Umbilical cord (tissue), 2 donors: ENCODE data around the gene RBM34. TPM values are rescaled to one million over a fixed set of nuclear protein-coding genes. Genes with fewer than 3 reads are reported as not detected.
"Not testable (repeated sequence)": the region's sequence is repeated elsewhere in the genome, so short reads cannot be mapped to it uniquely, and the experiment has no call there.

Source experiments
- DNase-seq: peaks from one replicate; pipeline ENCODE4 v3.0.0-alpha.2; 2015; ENCODE audit warnings: low spot score
- total RNA-seq: library from RNA; depleted of rRNA; stranded (reverse); fragments of >200 nt; gene quantifications from one replicate; pipeline ENCODE4 v1.2.3, GENCODE V29; 2014; ENCODE audit warnings: low replicate concordance; ENCODE audit not compliant: insufficient read depth

Gene RBM34
- total RNA-seq, 1 donor from 2014 or later: 36.6 TPM

DNA sequence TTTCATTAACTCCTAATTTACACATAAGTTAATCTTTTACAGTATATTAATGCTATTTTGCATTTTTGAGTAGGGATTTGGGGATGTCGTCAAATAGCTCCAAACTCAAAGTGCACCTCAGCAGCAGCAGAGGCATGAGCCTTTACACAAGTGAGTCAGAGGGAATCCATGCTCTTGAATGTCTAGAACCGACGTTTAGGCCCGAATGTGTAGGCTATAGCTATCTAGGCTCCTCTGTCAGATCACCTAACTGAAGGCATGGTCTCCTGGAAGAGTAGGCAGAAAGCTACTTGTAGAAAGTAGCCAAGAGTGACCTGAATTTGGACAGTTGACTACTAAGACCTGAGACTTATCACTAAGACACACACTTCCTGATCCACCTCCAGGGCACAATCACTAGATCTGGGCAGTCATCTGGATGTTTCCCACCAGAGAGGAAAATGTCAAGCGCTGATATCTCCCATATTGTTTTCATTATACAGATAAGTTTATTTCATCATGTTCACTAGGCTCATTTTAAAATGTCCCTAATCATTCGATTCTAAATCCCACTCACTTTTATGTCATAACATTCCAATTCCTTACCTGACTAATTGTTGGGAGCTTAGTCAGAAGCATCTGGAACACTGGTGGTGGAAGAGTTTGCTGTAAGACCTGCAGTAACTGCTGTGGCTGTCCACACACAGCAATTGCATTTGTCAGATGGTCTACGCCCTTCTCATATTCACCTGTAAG, 47.7 kb downstream of the RBM34 start:
- DNase-seq: no peak

DNA sequence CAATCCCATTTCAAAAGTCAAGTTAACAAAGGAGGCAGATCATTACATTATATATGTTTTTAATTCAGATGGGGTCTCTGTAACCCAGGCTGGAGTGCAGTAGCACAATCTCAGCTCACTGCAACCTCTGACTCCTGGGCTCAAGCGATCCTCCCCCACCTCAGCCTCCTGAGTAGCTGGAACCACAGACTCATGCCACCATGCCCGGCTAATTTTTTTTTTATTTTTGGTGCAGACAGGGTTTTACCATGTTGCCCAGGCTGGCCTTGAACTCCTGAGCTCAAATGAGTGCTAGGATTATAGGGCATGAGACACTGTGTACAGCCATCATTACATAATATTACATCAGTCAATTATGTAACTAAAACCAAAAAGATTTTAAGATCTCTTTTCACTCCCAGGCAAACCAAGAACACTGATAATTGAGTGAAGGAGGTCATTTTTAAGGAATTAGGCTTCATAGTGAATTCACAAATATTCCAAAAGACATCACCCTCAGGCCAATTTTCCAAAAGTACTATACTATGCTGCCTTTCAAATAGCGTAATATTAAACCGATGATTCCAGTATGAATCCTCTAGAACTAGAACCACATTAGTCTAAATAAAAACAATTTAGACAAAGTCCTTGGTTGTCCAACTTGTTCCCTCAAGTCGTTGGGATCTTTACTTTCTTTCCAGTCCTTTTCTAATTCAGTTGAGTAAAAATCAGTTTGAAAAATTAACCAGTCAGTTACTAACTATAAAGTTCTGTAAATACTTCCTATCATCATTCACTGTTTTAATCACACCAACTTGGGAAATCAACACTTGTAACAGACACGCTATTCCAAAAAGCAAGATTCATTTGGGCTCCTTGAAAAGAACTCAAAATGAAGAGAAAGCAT, 48.5 kb downstream of the RBM34 start:
- DNase-seq: no peak

DNA sequence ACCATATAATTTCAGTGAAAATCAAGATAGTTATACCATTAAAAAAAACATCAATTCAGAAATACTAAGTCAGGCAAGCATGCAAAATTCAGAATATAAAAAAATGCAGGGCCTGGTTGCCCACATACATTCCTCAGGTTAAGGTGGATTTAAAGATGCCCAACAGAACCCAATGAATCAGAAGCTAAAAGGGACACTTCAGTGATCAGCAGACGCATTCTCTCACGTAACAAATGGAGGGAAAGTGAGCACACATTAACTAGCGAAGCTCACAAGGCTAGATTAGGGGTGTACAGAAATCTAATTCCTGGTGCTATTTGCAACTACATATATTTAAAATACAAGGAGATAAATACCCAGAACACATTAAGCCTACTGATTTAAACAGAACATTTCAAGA, 49.9 kb downstream of the RBM34 start:
- DNase-seq: no peak

DNA sequence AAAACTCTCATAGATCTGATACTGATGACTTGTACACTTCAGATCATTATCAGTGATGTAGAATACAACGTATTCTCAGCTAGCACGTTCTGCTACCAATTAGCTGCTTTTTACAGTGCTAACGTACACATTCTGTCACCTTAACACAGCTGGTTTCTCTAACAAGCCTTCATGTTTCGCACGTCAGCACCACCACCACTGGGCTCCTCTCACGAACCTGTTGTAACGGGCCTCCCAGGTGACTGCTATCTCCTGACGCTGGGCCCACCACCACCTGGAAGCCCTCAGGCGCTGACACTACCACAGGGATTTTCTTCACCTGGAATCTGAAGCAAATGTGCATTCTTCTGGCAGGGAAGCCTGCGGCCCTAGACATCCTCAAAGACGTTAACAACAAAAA, 52.2 kb downstream of the RBM34 start:
- DNase-seq: no peak

DNA sequence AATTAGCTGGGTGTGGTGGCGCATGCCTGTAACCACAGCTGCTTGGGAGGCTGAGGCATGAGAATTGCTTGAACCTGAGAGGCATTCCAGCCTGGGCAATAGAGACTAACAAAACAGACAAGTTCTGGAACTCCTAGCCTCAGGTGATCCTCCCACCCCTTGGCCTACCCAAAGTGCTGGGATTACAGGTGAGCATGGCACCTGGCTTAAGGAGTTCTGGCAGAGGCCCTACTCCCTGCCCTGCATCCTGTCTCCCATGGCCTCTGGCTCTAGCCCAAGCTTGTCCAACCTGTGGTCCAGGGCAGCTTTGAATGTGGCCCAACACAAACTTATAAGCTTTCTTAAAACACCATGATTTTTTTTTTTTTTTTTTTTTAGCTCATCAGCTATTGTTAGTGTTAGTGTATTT, 52.9 kb downstream of the RBM34 start:
- DNase-seq: no peak

DNA sequence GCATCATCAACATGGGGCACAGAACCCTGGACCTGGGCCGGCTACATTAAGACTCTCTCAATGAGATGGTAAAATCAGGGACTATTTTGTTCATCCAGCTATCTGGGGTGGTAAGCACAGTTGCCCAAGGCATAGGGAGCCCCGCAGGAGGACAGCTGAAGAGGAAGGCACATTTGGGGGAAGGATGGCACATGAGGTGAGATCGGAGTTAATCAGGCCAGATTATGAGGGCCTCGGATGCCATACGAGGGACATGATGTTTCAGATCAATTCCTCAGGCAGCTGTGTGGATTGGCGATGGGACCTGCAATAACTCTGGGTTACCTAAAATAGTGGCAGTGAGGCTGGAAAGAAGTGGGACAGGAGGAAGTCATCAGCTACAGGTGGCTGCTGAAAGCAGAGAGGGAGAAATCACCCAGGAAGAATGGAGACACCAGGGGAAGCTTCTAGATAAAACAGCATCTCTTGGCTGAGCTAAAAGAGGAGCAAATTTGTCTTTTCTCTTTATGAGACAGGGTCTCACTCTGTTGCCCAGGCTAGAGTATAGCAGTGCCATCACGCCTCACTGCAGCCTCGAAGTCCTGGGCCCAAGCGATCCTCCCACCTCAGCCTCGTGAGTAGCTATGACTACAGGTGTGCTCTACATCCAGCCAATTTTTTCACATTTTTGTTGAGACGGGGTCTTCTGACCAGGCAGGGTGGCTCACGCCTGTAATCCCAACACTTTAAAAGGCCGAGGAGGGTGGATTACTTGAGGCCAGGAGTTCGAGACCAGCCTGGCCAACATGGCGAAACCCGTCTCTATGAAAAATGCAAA, 53.5 kb downstream of the RBM34 start:
- no peak for DNase-seq

DNA sequence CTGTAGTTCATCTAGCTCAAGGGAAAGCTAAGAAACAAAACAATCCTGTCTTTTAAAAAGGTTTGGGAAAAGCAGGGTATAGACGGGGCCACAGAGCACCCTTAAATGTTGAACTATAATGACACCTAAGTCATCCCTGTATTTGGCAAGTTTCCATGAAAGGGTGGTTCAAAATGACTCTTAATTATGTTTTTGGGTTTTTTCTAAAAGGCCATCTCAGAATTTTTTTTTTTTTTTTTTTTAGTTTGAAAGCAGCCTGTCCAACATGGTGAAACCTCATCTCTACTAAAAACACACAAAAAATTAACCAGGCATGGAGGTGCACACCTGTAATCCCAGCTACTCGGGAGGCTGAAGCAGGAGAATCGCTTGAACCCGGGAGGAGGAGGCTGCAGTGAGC, 54.6 kb downstream of the RBM34 start:
- no peak for DNase-seq

DNA sequence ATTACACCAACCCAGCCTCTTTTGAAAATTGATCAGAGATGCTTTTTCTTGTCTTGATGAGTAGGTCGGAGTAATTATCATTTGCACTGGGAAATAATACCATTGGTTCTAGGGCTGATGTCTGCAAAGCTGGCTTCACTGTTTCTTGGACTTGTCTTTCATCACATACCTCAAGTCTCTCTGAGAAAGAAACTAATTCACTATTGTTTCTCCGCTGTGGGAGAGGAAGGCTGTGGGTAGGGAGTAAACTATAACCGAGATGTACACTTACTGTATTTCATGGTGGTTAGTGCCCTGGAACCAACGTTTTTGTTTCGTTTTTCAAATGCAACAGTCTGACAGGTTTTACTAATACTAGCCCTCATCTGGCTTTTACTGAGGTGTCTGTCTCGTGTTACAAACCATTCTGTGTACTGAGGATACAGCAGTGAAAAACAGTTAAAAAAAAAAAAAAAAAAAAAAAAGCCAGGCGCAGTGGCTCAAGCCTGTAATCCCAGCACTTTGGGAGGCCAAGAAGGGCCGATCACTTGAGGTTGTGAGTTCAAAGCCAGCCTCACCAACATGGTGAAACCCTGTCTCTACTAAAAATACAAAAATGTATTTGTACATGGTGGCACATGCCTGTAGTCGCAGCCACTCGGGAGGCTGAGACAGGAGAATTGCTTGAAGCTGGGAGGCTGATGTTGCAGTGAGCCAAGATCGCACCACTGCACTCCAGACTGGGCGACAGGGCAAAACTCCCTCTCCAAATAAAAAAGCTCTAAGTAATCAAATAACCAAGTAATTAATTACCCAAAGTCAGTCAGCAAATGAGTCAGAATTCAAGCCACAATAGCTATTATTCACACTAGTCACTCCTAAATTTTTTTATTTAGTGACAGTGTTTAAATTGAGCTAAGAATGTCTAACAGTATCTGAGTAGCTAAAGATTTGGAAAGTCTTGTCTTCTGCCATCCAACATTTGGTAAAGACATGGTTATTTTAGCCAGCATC, 55.7 kb downstream of the RBM34 start:
- no peak for DNase-seq

DNA sequence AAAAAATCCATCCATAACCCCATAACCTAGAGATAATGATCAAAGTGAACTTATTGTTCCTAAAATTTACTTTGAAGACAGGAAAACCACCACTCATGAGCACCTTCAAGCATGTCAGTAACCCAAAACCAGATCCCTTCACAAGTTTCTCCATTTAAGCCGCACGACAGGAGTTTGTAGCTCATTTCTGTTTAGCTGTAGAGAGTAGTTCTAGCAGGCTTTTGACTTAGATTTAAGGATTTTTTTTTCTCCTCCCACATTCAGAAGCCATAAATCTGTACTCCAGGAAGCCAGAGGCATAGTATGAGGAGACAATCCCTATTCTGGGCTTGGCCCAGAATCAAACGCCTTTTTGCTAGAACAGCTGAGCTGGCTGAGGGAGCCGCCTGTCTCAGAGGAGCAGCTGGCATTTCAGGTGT, 58.0 kb downstream of the RBM34 start:
- peak; percentile 85 for DNase-seq

DNA sequence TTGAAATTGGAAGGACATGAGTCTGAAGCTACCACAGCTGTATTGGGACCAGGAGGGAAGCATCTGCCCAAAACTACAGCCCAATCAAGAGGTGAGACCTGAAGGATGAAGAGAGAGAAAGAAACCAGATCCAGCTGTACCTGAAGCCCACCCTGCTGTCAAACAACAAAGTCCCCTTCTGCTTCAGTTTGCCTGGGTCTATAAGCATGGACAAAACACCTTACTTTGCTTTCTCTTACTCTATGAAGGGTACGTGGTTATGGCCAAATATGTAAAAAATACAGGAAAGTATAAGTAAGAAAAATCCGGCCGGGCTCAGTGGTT, 58.8 kb downstream of the RBM34 start:
- no peak for DNase-seq

DNA sequence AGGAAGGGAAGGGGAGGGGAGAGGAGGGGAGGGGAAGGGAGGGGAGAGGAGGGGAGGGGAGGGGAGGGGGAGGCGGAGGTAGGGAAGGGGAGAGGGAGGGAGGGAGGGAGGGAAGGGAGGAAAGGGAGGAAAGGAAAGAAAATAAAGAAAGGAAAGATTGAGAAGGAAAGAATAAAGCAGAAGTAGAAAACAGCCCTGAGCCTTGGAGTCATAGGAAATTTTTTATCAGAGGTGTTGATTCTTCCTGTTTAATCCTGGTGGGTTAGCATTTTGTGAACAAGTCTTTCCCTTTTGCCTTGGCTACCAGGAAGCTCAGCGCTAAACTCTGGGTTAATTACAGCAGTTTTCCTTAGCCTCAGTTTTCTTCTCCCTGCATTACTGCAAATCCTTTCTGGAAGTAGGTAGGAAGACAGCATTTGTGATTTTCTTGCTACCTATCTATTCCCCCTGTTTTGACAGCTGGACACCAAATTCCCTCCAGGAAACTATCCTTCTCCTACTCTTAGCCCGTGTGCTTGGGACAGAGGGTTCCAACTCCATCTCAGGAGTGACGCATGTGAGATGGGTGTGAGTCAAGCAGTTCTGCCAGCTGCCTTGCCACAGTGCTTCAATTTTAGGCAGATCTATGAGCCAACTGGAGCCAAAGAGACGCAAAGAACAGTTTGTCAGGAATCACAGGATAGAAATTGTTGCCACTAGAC, 59.3 kb downstream of the RBM34 start:
- no peak for DNase-seq

DNA sequence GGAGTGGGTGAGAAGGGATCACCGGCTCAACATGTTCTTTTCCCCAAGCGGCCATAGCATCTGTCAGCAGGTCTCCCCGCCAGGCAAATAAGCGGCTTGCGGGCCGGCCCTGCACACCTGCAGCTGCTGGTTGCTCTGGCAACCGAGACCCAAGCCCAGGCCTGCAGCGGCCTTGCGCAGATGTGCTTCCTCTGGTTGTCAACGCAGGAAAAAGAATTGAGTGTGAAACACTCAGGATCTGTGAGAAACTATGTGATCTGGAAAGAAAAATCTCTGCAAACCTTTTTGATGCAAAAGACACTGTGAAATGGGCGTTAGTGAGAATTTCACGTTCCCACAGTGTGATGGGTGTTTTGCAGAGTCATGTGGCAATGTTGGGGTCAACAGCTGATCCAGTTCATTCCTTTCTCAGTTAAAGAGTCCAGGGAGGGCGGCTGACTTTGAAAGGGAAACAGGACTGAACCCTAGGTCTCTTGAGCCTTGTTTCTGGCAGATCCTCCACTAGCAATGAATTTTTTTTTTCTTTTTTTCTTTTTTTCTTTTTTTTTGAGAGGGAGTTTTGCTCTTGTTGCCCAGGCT, 60.8 kb downstream of the RBM34 start:
- peak; percentile 56 for DNase-seq

DNA sequence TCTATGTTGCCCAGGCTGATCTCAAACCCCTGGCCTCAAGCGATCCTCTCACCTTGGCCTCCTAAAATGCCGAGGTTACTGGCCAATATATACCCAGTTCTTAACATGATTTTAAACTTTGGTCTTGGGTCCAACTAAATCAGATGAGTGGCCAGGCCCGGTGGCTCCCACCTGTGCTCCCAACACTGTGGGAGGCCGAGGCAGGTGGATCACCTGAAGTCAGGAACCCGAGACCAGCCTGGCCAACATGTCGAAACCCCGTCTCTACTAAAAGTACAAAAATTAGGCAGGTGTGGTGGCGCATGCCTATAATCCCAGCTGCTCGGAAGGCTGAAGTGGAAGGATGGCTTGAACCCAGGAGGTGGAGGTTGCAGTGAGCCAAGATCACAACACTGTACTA, 62.1 kb downstream of the RBM34 start:
- no peak for DNase-seq

DNA sequence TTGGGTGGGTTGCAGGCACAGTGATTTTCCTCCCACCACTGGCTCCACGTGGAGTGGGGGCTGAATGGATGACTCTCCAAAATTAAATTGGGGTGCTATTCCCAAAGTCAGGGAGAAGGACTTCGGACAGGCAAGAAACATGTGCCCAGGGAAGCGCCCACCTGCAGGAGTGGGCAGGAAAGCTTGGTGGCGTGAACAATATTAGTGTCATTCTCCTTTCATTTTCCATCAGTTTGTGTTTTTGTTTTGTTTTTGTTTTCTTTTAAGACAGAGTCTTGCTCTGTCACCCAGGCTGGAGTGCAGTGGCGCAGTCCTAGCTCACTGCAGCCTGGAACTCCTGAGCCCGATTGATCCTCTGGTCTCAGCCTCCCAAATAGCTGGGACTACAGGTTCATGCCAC, 62.5 kb downstream of the RBM34 start:
- DNase-seq: no peak

DNA sequence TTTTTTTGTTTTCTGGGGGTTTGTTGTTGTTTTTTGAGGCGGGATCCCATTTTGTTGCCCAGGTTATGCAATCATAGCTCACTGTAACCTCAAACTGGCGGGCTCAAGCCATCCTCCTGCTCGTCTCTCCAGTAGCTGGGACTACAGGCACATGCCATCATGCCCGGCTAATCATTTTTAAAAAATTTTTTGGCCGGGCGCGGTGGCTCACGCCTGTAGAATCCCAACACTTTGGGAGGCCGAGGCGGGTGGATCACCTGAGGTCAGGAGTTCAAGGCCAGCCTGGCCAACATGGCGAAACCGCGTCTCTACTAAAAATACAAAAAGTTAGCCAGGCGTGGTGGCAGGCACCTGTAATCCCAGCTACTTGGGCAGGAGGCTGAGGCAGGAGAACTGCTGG, 63.5 kb downstream of the RBM34 start:
- DNase-seq: not testable (repeated sequence)

DNA sequence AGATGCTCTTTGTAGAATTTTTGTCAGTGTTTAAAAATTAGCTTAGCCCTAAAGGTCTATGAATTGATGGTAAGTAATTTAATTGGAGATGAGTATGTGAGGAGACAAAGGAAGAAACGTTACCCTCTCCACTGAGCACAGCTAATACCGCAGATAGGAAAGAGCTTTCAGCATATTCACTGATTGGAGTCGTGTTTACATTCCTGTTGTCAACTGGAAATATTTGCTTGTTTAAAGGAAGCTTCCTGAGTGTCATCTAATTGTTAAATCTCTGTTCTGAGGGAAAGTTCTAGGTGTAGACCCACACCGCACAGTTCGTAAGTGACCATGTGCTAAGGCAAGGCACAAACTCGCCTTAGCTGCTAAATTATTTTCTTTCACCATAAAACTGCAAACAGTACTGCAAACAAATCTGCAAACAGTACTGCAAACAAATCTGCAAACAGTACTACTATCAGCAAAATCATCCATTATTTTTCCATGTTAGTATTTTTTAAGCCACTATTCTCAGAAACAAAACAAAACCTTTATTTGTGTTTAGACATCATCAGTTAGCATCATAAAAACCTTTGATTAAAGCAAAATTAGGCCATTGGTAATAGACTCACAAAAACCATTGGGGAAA, 65.0 kb downstream of the RBM34 start:
- no peak for DNase-seq

DNA sequence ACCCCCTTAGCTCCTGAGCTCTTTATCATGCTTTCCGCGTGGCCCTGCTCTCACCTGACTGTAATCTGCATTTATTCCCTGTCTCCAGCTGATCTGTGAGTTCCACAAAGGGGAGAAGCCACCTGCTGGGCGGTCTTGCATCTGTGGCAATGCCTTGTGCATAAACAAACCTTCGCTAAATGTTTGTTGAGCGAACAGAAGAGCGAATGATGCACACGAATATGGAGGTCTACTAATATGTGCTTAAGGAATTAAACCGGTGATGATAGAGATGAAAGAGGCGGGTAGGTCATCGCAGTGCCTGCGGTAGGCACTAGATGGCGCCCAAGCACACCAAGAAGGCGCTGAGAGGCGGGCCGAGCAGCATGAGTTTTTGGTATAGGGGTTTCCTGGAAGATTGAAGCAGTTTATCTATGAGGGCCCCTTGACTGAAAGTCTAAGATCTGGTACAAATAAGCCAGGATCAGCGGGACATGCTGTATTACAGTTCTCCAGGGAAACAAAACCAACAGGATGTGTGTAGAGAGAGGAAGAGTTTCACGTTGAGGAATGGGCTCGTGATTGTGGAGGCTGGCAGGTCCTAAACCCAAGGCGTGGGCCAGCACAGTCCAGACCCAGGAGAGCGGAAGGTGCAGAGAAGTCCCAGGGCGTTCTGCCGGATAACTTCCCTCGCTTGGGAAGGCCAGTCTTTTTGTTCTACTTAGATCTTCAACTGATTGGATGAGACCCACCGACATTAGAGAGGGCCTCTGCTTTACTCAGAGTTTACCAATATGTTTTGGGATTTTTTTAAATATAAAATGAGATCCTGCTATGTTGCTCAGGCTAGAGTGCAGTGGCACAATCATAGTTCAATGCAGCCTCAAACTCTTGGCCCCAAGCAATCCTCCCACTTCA, 67.1 kb downstream of the RBM34 start:
- peak; percentile 79 for DNase-seq

DNA sequence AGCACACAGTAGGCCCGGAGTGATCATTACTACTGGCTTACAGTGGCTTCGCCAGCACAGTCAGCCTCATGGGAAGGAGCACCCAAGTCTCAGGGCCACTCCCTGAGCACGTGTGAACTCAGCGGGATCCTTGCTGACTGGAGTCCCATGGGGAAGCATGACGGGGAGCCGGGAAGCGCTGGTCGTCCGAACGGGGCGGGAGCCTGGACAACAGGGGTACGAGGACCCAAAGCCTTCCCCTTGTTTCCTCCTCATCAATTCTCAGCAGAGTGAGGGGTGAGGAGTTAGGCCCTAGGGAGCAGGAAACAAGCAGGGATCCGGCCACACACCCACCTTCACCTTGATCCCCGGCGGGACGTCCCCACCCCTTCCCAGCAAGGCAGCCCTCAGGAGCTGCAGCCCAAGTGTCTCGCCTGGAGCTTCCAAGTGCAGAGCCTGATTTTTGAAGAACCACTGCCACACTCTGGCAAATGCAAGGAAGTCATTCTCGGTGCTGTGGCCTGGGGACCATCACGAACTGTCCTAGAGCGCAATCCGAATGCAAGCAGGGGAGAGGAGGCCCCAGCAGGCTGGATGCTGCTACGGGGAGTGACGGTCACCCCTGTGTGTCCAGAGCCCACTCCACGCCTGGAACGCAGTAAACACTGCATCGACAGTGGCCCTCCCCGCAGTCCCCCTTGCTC, 67.9 kb downstream of the RBM34 start:
- peak; percentile 84 for DNase-seq
